Neutrophil (primary cell): ENCODE results near the gene CC2D1A.

ENCODE experiments used
- H3K27ac ChIP-seq: fragments of 200-600 bp; sonication (generic); 2 replicates; pipeline ENCODE4 v1.5.1; 2016; ENCODE audit warnings: mild to moderate bottlenecking, moderate library complexity
- H3K27me3 ChIP-seq: fragments of 200-600 bp; sonication (generic); 2 replicates; pipeline ENCODE4 v1.6.0; 2016; ENCODE audit warnings: mild to moderate bottlenecking
- H3K36me3 ChIP-seq: fragments of 200-600 bp; sonication (generic); 2 replicates; pipeline ENCODE4 v1.5.1; 2017
- H3K4me1 ChIP-seq, 2 experiments: fragments of 200-600 bp in 1 of 2; sonication (generic) in 1 of 2; 1 replicate in 1 of 2; 2 replicates in 1 of 2; pipeline versions ENCODE4 v1.5.1 to v1.6.1; 2013 to 2016; ENCODE audit warnings: low read depth in 1 of 2, low read length in 1 of 2, mild to moderate bottlenecking in 1 of 2, moderate library complexity in 1 of 2; ENCODE audit not compliant: control insufficient read depth in 1 of 2, insufficient read depth in 1 of 2
- H3K4me3 ChIP-seq, 2 experiments: fragments of 200-600 bp in 1 of 2; sonication (generic) in 1 of 2; 1 replicate in 1 of 2; 2 replicates in 1 of 2; pipeline ENCODE4 v1.5.1; 2013 to 2016; ENCODE audit warnings: low read depth in 1 of 2, low read length in 1 of 2, mild to moderate bottlenecking in 1 of 2, moderate library complexity in 1 of 2
- H3K9me3 ChIP-seq: fragments of 200-600 bp; sonication (generic); 2 replicates; pipeline ENCODE4 v1.5.1; 2016
- CTCF ChIP-seq: fragments of 200-600 bp; sonication (generic); IDR thresholded peaks from 2 replicates; pipeline ENCODE4 v1.5.1; 2016; ENCODE audit warnings: antibody characterized with exemption

CC2D1A gene

GRCh38 chr19:13909430-13909829, 3.4 kb downstream of the CC2D1A start:
- peaks cover 14 to 20% of the 10 kb centered on the region in 2 experiments for H3K4me1 ChIP-seq
- TF ChIP-seq CTCF: no peak
- H3K36me3 ChIP-seq: peaks cover 22% of the 10 kb centered on the region

GRCh38 chr19:13913352-13913751, 7.4 kb downstream of the CC2D1A start:
- Histone ChIP-seq H3K27me3 (no peaks in the 10 kb centered on the region), H3K36me3 (peaks cover 38% of the 10 kb centered on the region), H3K4me1 (peaks cover 0 to 10% of the 10 kb centered on the region in 2 experiments), H3K9me3 (no peaks in the 10 kb centered on the region), H3K27ac (no peak overlapping the region), H3K4me3 (no peak overlapping the region)
- no peak for TF ChIP-seq CTCF

More at GRCh38 chr19:13909430-13909829, 3.4 kb downstream of the CC2D1A start:
- H3K9me3 ChIP-seq: no peaks in the 10 kb centered on the region
- H3K27me3 ChIP-seq: no peaks in the 10 kb centered on the region
- H3K4me3 ChIP-seq: no peak overlapping the region
- H3K27ac ChIP-seq: no peak overlapping the region

GRCh38 chr19:13914777-13915176, 8.8 kb downstream of the CC2D1A start:
- Histone ChIP-seq H3K27ac (no peak overlapping the region), H3K36me3 (peaks cover 50% of the 10 kb centered on the region)

GRCh38 chr19:13917888-13918406, 11.9 kb downstream of the CC2D1A start:
- Histone ChIP-seq H3K4me1 (no peaks in the 10 kb centered on the region), H3K27ac (no peak overlapping the region), H3K36me3 (peaks cover 59% of the 10 kb centered on the region), H3K4me3 (no peak overlapping the region), H3K27me3 (no peaks in the 10 kb centered on the region), H3K9me3 (no peaks in the 10 kb centered on the region)
- no peak for TF ChIP-seq CTCF

More at GRCh38 chr19:13914777-13915176, 8.8 kb downstream of the CC2D1A start:
- no peak for TF ChIP-seq CTCF
- H3K9me3 ChIP-seq: no peaks in the 10 kb centered on the region
- no peak overlapping the region for H3K4me3 ChIP-seq
- peaks cover 0 to 10% of the 10 kb centered on the region in 2 experiments for H3K4me1 ChIP-seq
- H3K27me3 ChIP-seq: no peaks in the 10 kb centered on the region

- no peaks in the 10 kb centered on the region for H3K9me3 ChIP-seq
- H3K4me3 ChIP-seq: no peak overlapping the region
- H3K4me1 ChIP-seq: no peaks in the 10 kb centered on the region
- TF ChIP-seq CTCF: no peak
- H3K27ac ChIP-seq: no peak overlapping the region
- H3K36me3 ChIP-seq: peaks cover 58% of the 10 kb centered on the region
- H3K27me3 ChIP-seq: no peaks in the 10 kb centered on the region
Measured at GRCh38 chr19:13918726-13919411, 12.9 kb downstream of the CC2D1A start.
